T-helper 22 cell (primary cell): ENCODE measurements around the gene NUMB.

Experiments
- DNase-seq: peaks from one replicate; pipeline ENCODE4 v3.0.0-alpha.2; 2020; ENCODE audit warnings: low read depth

The NUMB gene

DNA sequence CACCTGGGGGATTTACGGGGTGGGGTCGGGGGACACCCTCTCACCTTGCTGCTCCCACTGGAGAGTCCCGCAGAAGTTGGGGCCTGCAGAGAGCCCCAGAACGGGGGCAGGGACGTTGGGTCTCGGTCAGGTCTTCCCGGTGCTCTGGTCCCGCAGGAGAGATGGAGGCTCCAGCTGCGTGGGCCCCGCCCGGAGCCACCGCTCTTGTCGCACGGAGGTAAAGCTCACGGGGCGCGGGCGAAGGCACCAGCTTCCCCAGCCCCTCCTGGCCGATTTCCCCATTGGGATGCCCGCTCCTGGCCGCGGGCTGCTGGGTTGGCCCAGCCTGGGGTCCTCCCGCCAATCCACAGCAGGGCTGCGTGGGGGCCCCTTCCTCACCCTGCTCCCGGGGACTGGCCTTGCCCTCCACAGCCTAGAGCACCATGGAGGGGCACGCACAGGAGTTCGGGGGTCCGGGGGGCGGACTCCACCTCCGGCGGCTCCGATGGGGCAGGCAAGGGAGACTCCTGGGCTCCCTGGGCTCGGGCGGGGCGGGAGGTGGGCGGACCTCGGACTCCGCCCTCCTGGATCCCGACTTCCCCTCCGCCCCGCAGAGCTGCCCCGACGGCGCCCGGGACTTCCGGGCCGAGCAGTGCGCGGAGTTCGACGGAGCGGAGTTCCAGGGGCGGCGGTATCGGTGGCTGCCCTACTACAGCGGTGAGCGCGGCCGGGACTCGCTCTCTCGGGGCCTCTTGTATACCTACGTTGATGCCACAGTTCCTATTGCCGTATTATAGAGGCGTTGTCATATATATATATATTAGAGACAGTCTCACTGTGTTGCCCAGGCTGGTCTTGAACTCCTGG lies 212.6 kb downstream of the NUMB start:
- DNase-seq, result no peak

DNA sequence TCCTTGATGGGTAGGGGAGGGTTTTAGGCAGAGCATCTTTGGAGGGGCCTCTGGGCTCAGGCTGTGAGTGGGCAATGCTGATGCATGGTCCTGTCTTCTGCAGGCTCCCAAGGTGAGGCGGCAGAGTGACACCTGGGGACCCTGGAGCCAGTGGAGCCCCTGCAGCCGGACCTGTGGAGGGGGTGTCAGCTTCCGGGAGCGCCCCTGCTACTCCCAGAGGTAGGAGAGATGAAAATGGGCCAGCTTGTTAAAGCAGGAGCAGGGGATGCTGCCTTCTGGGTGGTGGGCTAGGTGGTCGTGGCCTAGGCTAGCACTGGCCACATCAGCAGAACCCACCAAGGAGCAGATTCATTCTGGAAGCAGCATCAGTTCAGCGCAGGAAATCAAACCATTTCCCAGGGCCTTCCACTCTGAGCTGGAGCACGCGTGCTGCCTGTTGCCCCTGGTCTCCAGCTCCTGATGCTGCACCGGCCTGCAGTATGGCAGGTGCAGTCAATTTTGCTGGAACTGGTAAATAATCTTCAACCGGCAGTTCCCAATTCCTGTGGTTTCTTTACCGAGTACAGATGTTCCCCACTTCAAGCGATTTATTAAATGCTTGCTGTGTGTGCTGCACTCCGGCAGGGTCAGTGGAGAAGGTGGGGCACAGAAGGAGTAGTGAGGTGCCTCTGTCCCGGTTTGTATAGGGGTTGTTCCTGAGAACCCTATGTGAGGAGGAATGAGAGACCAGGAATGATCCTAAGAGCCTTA lies 213.6 kb downstream of the NUMB start:
- no peak for DNase-seq

DNA sequence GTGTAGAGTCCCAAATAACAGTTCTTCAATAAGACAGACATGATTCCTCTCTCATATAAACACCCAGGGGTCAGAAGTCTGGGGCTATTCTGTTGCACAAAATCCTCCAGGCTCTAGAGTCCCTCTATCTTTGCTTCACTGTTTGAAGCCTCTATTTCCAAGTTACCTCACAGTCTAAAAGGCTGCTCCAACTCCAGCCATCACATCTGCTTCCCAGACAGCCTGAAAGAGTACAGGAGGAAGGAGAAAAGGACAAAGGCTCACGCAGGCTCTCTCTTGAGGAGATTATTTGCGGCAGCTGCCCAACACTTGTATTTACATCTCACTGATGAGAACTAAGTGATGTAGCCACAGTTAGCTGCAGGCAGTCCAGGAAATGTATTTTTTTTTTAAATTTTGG lies 214.6 kb downstream of the NUMB start:
- DNase-seq, result no peak

DNA sequence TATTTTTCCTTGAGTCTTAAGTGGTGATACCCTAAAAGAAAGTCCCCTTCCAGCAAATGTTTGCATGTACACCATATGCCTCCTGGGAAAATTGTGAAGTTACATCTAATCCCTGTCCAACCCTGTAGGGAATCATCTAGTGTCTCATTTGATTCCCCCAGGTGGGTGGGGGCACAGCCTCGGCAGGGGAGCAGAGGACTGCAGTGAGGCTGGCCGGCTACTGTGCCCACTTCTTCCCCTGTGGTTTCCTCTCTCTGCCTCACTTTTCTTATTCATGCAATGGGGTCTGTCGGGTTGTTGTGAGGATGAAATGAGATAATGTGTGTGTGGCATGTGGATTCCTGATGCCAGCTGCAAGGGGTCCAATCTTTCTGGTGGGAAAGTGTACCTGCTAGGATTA lies 215.0 kb downstream of the NUMB start:
- DNase-seq, result no peak

DNA sequence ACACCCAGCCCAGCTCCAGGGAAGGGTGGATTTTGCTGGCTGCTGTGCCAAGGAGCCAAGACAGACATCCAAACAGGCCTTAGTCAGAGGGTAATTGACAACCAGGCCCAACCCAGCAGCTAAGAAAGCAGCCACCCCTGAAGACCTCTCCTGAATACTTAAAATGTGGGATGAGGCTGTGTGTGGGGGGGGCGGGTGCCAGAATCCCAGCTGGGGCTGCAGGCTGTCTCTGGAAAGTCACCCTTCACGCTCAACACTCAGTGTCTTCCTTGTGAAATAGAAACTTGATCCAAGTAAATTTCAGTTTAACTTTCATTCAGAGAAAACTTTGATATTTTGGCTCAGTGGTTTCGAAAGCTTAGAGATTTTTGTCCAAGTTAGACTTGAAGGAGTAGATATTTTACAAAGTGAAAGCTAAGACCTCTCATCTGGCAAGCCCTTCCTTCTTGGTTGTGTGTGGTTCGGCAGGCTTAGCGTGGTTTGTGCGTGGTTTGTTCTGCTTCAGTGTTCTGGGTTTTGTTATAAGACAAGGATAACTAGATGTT lies 215.9 kb downstream of the NUMB start:
- no peak for DNase-seq

DNA sequence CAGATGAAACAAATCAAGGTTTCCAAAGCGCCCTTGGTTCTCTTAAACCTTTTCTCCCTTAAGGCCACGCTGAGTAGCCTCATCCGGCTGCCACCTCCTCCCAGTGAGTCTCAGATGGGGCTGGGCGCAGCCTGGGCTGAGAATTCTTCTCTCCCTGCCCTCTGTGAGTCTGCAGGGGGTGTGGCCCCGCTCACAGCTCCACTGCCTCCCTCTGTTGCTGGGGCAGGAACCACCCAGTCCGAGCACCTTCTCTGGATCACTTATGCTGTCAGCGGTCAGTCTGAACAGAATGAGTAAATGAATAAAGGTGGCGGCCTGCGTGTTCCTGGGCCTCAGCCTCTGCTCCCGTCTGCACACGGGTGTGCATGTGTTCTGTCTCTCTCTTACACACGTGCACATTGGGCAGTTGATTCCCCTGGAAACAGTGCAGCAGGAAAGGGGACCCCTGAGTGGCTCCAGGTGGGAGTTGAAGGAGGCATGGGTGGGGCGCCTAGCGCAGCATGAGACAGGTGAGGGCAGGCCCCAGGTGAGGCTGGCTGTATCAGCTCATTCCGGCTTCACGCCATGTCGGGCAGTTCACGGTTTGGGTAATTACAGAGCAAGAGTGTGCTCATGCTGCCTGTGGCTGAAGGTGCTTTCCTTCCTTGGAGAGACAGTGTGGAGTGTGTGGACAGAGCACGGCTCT lies 216.7 kb downstream of the NUMB start:
- no peak for DNase-seq

DNA sequence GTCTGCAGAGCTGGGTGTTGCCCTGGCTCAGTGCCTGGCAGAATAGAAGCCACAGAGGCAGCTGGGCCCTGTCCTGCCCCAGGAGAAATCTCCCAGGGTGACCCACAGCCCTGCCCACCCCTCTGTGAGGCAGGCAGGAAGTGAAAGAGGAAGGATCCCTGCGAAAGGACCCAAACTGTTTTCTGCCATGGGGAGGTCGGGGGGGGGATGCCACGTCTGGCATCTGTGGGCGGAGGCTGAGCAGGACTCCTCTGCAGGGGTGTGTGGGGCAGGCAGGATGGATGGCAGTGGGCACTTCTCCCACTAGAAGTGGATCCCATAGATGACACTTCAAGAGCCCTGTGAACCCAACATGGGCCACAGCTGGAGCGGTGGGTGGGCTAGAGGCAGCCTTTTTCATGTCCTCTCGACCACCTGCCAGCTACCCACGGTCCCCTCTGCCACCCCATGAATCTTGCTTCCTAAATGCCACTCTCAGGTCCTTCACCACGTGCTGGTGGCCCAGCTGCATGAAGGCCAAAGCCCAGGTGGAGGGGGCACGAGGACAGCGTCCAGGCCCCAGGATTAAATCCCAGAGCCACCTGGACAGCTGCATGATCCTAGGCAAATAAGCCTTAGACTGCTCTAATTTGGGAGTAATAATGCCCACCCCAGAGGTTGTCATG lies 217.4 kb downstream of the NUMB start:
- no peak for DNase-seq

DNA sequence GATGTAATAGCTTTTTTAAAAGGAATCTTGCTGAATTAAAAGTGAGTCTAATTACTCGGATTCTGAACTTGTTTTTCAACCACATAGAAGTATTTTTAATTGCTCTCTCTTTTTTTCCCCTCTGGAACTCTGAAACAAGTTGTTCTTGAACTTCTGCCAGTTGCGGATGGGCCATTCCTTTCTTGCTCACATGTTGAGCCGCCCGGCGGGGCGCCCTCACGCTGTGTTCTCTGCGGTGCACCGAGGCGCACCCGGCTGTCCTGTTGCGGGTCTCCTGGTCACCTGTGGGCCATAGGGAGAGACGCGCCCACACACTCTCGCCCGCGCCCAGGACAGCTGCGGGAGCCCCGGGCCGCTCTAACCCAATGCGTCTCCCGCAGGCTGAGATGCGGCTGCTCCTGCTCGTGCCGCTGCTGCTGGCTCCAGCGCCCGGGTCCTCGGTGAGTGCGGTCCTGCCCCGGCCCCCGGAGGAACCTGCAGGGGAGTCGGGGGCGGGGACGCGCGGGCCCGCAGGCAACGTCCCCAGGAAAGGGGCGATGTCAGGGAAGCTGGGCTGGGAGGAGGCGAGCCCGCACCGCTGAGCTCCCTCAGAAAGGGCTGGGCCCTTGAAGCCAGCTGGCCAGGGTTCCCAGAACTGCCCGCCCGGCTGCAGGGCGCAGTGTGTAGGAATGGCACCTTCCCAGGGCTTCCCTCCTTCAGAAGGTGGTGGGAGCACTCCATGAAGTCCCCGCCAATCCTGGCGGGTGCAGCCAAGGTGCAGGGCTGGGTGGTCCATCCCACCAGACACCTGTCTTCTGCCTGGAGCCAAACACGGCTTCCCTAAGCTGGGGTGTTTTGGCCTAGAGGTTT lies 218.7 kb downstream of the NUMB start:
- no peak for DNase-seq

DNA sequence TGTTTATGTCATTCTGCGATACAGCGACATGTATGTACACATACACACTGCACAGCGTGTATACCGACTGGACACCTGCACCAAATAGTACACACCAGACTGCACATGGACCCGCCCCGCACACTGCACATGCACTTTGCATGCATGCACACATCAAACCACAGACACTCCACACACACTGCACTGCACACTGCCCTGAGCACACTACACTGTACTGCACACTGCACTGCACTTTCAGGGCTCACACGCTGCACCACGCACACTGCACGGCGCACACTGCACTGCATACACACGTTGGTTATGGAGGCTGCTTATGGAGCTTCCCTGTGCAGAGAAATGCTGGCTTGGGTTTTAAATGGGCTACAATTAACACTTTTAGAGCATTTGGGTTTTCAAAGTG lies 219.4 kb downstream of the NUMB start:
- DNase-seq, result no peak

DNA sequence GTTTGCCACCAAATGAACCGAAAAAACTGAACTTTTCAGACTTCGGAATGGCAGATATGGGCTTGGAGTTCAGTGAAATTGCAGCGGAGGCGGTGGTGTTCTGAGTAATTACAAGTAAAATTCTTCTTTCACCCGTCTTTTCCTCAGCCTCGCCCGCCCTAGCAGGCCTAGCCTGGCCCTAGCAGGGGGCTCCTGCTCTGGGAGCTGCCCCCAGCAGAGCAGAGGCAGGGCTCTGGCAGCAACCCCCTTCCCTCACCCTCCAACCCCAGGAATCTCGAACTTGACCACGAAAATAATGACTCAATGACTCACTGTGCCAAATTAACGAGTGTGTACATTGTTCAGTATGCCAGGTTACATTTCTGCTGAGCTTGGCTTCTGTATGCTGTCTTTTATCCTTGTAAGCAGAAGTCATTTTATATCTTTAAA lies 219.9 kb downstream of the NUMB start:
- DNase-seq, result no peak

DNA sequence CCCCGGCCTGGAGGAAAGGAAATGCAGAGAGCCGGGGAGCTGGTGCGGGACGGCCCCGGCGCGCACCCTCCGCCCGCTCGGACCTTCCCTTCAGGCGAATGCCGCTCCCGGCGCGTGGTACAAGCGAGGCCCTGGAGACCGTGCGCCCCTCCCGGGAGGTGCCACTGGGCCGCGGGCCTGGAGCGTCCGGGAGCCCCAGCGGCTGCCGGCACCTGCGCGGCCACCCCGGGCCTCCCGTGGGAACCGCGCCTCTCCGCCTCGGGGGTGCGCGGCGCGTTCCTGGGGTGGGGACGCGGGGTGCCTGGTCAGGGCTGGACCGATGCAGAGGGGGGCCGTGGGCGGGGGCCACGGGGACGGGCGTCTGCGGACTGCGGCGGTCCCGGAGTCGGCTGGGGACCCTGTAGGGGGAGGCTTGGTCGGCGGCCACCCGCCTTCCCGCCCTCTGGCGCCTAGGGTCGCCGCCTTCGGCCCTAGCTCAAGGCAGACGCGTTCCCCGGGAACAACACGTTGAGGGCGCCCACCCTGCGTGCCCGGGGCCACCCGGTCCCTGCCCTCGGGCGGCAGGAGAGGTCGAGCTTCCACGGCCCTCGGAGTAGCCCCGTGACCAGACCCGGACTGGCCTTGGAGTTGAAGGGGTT lies 220.4 kb downstream of the NUMB start:
- DNase-seq, result no peak

DNA sequence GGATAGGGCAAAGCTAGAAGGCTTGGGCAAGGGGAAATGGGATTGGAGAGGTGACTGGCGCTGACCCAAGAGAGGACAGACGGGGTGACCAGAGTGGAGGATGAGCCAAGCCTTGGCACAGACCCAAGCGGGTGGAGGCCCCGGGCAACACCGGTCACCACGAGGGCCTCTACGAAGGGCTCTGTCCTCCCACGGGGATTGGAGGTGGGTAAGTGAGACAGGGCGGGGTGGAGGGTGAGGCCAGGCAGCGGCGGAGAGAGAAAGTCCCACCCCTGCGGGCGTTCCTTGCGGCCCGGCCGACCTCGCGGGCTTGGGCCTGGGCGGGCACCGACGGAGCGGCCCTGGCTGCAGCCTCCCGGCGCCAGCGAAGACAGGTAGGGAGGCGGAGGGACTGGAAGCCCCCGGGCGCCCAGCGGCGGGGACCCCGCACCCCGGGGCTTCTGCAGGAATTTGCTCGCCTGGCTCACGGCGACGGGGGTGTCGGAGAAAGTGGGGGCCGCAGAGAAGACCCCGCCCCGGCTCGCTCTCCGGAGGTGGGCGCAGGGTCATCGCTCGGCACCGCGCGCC lies 221.0 kb downstream of the NUMB start, which contains the start of gene PAPLN:
PAPLN (plus strand) TSS at position 288 of the 567 bp plus-strand sequence. CDS start 2,273 bp downstream, outside the sequence.
- no peak for DNase-seq

DNA sequence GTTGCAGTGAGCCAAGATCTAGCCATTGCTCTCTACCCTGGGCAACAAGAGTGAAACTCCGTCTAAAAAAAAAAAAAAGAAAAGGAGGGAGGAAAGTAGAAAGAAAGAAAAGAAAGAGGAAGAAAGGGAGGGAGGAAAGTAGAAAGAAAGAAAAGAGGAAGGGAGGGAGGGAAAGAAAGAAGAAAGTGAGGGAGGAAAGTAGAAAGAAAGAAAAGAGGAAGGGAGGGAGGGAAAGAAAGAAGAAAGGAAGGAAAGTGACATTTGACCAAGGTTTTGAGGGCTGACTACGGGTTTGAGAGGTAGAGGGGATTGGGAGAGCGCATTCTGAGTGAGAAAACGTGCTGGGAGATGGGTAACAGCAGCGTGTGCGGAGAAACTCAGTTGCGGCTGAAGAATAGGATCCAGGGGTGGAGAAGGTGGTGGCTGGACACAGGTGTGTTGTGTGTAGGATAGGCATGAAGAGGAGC lies 221.6 kb downstream of the NUMB start:
- DNase-seq, result no peak

DNA sequence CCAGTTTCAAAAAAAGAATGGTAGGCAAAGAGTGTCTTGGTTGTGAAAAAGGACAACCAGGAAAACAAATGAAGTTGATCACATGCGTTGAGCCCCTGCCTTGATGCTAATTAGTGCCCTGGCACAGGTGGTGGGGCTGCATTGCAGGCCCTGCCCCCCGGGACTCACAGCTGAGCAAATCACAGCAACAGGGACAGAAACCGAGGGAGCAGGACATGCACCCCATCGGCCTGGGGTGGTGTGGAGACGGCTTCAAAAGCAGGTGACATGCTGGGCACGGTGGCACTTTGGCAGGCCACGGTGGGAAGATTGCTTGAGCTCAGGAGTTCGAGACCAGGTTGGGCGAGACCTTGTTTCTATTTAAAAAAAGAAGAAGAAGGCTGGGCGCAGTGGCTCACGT lies 222.2 kb downstream of the NUMB start:
- no peak for DNase-seq

DNA sequence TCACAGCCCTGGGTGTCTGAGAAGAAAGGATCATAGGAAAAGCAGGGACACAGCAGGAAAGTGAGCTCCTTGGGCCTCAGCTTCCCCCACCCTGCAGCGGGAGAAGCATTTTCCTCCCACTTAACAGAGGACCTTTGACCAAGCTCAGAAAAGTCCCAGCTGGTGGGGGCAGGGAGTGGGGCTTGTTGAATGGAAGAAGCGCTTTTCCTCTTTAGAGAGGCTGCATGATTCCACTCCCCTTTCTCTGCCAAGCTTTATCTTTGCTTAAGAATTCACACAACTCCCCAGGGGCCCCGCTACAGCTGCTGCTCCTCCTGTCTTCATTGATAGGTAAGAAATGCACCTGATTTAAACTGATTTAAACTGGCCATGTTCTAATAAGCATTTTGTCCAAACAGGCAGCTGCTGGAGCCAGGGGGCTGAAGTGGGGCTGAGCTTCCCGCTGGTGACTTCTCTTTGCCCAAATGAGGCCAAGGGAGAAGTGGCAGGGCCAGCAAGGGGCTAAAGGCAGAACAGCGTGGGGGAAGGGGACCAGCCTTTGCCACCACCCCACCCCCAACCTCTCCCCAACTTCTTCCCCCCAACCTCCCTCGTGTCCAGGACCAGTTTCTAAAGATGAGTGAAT lies 222.7 kb downstream of the NUMB start:
- no peak for DNase-seq

DNA sequence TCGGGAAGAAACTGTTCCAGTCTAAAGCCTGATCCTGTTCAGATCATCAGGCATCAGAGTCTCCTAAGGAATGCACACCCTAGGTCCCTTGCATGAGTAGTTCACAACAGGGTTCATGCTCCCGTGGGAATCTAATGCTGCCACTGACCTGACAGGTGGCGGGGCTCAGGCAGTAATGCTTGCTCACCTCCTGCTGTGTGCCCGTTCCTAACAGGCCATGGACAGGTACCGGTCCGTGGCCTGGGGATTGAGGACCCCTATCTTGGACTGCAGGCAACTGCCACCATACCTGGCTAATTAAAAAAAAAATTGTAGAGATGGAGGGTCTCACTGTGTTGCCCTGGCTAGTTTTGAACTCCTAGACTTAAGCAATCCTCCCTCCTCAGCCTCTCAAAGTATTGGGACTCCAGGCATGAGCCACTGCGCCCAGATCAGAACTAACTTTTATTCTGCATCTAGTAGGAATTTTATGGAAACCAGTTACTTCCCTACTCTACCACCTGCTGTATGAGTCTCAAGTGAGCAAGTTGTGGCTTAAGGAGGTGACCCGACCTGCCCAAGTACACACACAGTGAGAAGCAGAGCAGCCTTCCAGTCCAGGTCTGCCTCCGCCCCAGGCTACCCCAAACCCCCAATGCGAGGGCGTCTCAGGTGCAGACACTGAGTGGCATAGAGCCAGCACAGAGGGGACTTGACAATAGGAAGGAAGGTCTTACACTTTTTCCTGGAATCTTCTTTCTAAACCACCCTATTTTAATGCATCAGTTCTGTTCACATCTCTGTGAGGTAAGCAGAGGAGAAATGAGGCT lies 223.6 kb downstream of the NUMB start:
- DNase-seq, result no peak

DNA sequence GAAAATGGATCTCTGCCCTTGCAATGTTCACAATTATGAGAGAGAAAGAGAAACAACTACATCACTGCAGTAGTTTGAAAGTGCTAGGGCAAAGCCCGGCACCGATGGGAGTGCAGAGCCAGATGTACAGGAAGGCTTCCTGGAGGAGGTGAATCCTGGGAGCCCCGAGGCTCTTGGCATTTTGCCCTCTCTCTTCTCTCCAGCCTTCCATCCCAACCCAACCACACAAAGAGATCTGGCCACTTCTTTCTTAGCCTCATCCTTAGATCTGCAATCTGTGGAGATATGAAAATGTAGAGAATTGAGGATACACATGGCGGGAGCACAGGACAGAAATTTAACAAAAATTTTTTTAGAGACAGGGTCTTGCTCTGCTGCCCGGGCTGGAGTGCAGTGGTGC lies 224.3 kb downstream of the NUMB start:
- no peak for DNase-seq

DNA sequence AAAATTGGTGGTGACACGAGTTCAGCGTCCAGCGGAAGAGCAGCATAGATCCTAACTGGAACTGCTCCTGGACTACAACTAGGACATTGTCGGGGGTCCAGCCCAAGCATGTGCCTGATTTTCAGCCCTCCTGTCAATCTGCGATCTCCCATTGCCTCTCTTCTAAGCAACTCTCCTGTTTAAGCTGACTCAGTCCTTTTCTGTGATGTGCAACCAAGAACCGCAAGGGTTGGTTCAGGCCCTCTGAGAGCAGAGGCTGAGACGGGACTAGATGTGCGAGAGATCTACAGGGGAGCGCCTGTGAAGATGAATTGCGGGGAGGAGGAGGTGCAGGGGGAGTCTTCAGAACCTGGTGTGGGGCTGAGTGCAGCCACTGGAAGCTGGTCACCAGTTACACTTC lies 224.8 kb downstream of the NUMB start:
- DNase-seq, result no peak

DNA sequence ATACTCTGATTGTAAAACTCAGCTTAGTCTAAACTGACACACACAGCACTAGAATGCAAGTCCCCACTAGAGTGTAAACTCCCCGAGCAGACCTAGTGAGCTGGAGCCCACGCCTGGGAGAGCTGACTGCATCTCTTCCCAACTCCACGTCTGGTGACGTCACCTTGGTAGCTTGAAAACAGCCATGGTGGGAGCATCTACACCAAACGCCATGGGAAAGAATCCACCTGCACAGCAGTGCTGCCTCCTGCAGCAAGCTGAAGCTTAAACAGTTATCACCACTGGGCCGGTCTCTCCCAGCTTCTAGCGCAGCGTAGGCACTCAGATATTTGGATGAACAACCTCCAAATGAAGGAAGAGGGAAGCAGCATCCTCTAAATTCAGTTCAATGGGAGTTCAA lies 225.4 kb downstream of the NUMB start:
- no peak for DNase-seq
